AG09309 (cell line): ENCODE data around the gene ATRNL1.
A peak's percentile ranks its signal among the peaks of the same experiment; 100 is the strongest.

Source experiments
- DNase-seq: peaks from one replicate; pipeline ENCODE4 v3.0.0-alpha.2; 2010; ENCODE audit warnings: low read depth
- H3K4me3 ChIP-seq: 2 replicates; pipeline ENCODE4 v1.5.1; 2011; ENCODE audit warnings: mild to moderate bottlenecking, low read depth, low read length, moderate library complexity; ENCODE audit not compliant: control insufficient read depth
- TF ChIP-seq, protein P1 (sequence below): IDR thresholded peaks from 2 replicates; pipeline ENCODE4 v1.5.1; 2011; ENCODE audit warnings: mild to moderate bottlenecking, low read depth, low read length, inconsistent platforms; ENCODE audit not compliant: insufficient read depth, control insufficient read depth; ENCODE audit errors: missing control alignments

Gene ATRNL1

DNA sequence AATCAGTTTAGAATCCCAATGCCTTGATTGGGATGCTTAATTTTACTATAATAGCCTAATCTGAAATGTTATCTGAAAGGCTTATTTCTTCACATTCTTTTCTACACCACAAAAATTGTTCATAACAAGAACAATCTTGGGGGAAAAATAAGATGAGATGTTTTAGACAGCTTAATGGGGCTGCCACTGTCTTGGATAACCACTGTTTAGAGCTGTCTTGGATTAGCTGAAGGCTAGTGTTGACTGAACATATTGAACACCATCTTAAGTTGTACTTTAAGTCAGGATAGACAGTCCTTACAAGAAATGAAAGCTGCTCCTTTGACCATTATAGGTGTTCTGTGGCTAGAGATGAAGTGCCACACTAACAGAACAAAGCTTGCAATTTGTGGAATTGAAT, 678.6 kb downstream of the ATRNL1 start:
- TF ChIP-seq, protein P1, sequence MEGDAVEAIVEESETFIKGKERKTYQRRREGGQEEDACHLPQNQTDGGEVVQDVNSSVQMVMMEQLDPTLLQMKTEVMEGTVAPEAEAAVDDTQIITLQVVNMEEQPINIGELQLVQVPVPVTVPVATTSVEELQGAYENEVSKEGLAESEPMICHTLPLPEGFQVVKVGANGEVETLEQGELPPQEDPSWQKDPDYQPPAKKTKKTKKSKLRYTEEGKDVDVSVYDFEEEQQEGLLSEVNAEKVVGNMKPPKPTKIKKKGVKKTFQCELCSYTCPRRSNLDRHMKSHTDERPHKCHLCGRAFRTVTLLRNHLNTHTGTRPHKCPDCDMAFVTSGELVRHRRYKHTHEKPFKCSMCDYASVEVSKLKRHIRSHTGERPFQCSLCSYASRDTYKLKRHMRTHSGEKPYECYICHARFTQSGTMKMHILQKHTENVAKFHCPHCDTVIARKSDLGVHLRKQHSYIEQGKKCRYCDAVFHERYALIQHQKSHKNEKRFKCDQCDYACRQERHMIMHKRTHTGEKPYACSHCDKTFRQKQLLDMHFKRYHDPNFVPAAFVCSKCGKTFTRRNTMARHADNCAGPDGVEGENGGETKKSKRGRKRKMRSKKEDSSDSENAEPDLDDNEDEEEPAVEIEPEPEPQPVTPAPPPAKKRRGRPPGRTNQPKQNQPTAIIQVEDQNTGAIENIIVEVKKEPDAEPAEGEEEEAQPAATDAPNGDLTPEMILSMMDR, result no peak
- DNase-seq, result no peak
- no peak overlapping the region for H3K4me3 ChIP-seq

DNA sequence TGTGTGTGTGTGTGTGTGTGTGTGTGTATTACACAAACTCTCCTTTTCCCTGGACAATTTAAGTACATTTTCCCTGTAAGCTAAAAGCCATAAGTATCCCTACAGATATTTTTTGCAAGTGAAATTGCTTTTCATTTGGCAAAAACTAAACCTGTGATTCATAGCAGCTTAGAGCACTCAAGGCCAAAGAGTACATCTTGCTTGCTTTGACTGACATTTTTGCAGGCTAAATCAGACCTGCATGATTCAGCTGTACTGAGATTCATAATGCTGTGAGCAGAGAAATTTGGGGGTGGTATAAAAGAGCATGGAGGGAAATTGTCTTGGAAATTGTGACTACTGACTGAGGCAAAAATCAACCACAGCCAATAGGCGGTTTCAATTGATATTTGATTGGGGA, 679.4 kb downstream of the ATRNL1 start:
- peak; percentile 40 for DNase-seq
- TF ChIP-seq, protein P1, result no peak
- no peak overlapping the region for H3K4me3 ChIP-seq

DNA sequence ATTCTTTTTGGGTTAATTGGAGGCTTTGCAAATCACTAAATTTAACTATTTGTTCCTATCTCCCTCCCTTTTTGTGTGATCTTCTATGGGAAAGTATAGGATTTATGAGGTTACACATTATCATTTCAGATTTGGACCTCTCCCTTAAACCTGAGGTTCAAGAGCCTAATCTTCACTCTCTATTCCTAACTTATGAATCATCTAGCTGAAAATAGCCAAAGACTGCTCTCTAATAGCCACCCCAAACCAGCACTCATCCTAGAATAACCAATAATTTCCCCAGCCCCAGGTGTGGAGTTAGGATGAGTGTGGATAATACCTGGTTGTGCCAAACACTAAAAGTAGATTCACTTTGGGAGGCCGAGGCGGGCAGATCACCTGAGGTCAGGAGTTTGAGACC, 680.7 kb downstream of the ATRNL1 start:
- no peak for DNase-seq
- TF ChIP-seq, protein P1, result no peak
- H3K4me3 ChIP-seq, result no peak overlapping the region

DNA sequence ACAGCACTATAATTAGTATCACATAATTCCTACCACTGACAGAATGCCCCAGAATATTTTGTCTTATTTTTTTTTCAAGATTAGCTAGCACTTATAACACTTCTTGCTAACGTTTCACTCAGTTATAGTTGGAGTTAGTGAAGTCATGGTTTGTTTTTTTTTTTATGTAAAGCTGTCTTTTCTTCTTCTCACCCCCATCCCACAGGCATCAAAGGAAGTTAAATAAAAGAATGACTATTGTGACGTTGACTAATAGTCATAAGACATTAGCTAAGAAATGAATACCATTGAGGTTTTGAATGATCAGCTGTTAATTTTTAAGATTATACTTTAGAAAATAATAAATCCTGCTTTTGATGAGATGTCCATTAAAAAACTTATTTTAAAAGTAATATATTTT, 681.6 kb downstream of the ATRNL1 start:
- no peak for DNase-seq

DNA sequence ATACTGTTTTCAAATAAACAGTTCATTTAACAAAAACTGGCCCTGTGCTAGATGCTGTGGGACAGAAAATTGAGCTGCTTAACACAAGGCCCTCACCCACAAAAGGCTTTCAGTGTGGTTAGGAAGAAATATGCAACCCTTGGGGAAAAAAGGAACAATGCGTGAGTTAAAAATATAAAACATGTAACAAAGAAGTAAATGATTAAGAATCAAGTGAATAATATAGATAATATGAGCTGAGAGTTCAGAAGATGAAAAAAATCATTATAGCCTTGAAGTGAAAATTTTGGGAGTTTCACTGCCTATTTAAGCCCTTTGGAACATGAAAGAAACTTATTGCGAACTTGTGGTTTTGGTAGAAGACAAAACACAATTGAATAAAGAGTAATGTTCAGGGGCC, 684.5 kb downstream of the ATRNL1 start:
- H3K4me3 ChIP-seq, result no peak overlapping the region
- DNase-seq, result no peak
- TF ChIP-seq, protein P1, result no peak

More for the DNA sequence above, 681.6 kb downstream of the ATRNL1 start:
- H3K4me3 ChIP-seq, result no peak overlapping the region
- TF ChIP-seq, protein P1, result no peak

DNA sequence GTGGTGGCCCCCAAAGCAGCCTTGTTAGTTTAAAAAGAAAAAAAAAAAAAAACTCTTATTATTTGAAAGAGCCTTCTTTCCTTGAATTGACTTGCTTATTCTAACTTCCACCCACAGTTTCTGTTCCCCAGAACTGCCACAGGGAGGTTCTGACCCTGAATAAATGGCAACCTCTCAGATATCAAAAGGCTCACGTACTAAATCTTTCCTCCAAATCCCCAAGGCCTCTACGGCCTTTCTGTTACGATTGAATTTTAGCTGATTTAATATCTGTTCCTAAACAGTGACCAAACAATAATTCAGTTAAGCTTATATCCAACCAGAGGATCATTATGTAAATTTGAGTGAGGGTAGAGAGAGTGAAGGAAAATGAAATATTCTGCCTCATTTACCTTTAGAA, 697.1 kb downstream of the ATRNL1 start:
- no peak overlapping the region for H3K4me3 ChIP-seq
- no peak for DNase-seq
- TF ChIP-seq, protein P1, result no peak

DNA sequence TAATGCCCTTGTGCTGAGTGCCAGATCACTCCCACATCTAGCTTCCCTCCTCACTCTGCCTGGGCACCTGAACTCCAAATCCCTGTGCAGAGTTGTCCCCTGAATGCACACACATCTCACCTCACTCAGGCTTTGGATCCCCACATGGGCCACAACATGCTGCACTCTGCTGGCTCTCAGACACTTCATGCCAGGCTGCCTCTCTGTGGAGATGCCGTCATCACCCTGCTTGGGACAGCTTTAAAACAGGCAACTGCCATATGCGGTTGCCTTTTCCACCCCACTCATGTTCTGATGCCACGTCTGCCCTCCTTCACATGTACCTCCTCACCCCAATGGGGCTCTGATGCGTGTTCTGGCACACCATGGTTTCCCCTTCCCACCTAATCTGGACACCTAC, 702.8 kb downstream of the ATRNL1 start:
- no peak for DNase-seq
- TF ChIP-seq, protein P1, result no peak
- no peak overlapping the region for H3K4me3 ChIP-seq
